HG03108 (cell line): ENCODE data around the gene BCKDHB.
"Not testable (repeated sequence)": the region's sequence is repeated elsewhere in the genome, so short reads cannot be mapped to it uniquely, and the experiment has no call there.

Source experiments
- ATAC-seq: cut with Tn5 transposase; IDR thresholded peaks from one replicate; pipeline ENCODE4 v1.9.1; 2021; ENCODE audit warnings: moderate library complexity; ENCODE audit not compliant: unreplicated experiment

Gene BCKDHB

GRCh38 chr6:80251321-80251720, 144.8 kb downstream of the BCKDHB start:
- ATAC-seq, result no peak

GRCh38 chr6:80254716-80255115, 148.2 kb downstream of the BCKDHB start:
- no peak for ATAC-seq

- no peak for ATAC-seq
These were observed 150.2 kb downstream of the BCKDHB start for GRCh38 chr6:80256691-80257090.

GRCh38 chr6:80259118-80259517, 152.6 kb downstream of the BCKDHB start:
- ATAC-seq, result no peak

DNA sequence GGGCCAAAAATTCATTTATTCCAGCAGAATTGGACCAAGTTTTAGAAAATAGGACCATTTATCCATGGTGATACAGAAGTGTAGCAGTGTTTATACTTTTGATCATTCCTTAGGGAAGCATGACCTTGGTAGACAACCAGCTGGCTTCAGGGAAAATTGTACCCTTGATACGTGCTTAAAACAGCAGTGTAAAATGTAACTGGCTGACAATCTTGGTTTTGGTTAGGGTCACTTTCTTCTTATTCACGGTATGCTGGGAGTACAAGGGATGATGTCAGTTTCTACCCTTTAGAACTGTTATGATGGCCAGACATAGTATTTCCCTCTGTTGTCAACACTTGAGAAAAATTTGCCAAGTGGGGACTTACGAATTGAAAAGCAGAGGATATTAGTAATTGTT, 157.1 kb downstream of the BCKDHB start:
- no peak for ATAC-seq

DNA sequence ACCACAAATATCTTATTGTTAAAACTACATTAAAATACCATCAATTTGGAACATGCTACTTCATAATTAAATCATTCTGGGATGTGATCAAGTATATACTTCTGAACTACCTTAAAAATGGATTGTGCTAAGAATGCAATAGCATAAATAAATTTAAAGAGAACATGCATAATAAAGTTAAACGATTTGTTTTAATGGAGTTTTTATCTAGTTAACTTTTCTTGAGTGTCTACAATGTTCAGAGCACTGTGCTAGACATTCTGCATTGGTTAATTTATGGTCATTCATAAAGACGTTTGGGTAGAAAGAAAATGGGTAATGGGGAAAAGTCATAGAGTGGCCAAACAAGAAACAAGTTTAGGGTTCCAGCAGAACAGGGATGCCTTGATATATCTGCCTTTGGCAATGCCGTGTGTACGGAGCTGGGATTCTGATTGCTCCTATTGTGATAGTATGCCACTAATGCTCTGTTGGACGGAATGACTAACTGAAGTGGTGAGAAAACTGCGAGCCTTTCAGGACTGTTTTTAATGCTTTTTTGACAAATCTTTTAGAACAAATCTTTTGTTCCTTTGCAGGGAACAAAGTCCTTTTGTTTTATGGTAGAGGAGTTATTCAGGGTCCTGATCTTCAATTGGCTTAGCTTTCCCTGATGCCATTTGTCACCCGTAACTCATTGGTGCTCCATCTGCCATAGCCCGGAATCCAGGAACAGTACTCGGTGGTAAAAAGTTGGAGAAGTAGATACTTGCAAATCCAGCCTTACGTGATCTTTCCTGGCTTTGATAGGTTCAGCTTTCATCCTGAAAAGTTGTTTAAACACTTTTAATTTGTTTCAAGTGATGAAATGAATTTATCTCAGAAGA, 162.6 kb downstream of the BCKDHB start:
- ATAC-seq, result no peak

DNA sequence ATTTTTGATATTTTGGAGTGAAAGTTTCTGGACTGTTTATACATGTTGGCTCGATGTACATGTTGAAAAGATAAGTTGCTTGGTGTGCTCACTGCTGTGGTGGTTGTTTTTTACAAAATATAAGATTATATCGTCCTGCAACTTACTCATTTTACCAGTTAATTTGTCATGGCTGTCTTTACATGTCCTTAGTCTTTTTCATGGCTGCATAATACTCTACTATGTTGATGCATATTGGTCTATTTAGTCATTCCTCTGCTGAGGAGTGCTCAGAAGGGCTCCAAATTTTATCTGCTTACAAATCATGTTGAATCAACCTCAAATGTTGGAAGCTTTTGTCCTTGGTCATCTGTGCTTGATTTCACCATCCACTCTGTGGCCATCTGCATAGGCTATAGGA, 164.6 kb downstream of the BCKDHB start:
- ATAC-seq, result no peak

DNA sequence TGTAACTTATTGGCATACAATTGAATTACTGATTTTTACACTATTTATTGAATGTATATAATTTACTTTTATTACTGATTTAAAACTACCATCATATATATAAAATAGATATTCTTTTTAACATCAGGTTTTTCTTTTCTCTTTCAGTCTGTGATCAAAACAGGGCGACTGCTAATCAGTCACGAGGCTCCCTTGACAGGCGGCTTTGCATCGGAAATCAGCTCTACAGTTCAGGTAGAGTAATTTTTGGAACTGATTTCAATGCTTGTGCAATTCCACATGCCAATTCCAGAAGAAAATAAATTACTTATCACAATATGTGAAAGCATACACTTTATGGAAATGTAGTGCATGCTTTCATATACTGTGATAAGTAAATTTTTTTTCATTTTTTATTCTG, 166.5 kb downstream of the BCKDHB start:
- ATAC-seq, result no peak

GRCh38 chr6:80276861-80277260, 170.4 kb downstream of the BCKDHB start:
- ATAC-seq, result no peak

DNA sequence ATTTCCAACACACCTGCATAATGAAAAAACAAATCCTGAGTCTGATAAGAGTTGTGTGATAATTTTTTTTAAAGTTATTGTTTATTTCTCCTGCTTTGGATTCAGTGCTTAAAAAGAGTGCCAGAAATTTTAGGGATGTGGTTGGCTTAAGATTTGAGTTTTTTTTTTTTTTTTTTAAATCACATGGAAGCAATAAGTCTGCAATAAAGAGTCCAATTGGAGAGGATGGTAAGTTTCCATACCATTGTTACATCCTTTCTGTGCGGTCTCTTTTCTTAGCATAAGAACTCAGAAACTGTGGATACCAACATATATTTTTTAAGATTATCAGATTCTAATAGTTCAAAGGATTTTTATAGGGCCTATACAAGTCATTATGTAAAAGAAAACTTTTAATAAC, 171.0 kb downstream of the BCKDHB start:
- no peak for ATAC-seq

DNA sequence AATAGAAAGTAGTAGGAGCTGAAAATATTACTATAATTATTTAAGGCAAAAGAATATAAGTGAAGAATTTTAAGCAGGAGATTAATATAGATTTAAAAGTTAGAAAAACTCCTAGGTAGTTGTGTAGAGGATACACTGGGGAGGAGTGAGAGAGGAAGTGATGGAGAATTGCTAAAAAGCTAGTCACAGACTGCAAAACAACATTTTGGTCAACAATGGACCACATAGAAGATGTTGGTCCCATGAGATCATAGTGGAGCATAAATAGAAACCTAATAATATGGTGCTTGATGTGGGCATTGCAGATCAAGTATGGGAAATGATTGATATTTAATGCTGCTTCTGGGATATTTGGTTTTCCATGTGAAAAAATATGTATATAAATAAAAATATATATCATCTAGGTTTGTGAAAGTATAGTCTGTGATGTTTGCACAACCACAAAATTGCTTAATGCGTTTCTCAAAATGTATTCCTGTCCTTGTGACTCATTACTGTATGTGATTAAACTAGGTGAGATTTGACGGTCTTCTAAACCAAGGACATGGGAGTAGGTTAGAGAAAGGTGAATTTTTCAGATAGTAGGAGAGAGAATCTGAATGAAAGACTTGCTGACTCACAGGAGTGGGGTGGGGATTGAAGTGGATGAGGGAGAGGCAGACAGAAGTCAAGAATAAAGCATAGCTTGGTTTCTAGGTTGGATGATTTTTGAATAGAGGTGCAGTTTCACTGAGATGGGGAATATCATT, 174.0 kb downstream of the BCKDHB start:
- no peak for ATAC-seq

- ATAC-seq, result no peak
These were observed 176.6 kb downstream of the BCKDHB start for GRCh38 chr6:80282913-80283554.

DNA sequence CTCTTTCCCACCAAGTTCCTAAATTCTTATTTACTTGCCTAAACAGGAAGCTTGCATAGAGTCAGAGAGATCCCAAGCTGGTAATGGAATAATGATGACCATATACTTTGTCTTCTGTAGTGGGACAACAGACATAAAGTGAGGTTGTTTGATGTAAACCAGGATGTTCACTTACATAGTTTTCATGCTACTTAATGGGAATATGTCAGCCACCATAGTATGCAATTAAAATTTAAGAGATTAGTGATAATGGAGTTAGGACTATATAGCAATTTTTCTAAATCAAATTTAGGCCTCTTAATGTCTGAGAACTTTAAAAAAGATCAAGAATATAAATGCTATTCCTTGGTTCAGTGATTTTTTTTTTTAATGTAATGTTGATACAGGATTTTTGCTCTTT, 180.6 kb downstream of the BCKDHB start:
- no peak for ATAC-seq

DNA sequence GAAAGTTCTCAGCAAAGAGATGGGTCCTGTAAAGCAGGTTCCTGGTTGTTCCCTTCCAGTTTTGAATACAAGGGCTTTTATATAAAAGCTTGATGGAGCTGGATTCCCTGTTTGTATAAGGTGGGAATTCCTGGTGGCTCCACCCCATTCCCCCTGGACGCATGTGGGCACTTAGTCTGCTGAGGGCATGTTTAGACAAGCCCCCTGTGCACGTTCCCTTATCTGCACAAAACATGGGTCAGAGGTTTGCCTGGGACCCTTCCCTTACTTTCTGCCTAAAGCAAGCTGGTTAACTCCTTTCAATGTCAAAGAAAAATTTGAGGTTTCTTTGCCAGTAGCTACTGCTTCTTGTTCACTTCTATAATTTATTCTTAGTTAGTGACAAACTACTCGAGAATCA, 181.1 kb downstream of the BCKDHB start:
- no peak for ATAC-seq

DNA sequence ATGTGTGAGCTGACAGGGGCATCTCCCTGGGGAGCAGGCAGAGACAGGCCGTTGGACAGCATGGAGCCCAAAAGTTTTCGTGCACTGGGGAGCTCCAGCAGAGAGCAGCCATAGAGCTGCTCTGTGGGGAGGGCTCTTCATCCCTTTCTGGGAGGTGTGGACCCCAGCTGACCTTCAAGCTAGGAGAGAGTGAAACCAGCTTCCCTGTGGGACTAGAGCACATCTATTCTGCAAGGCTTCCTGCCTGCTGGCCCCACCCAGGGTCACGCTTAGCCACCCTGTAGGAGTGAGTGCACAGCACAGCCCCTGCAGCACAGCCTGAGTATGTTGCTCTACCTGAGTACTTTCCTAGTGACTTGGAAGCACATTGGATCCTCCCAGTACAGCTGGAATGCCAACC, 183.3 kb downstream of the BCKDHB start:
- no peak for ATAC-seq

- ATAC-seq, result not testable (repeated sequence)
These were observed 188.1 kb downstream of the BCKDHB start for GRCh38 chr6:80294531-80294930.

GRCh38 chr6:80302716-80303115, 196.2 kb downstream of the BCKDHB start:
- ATAC-seq, result no peak

DNA sequence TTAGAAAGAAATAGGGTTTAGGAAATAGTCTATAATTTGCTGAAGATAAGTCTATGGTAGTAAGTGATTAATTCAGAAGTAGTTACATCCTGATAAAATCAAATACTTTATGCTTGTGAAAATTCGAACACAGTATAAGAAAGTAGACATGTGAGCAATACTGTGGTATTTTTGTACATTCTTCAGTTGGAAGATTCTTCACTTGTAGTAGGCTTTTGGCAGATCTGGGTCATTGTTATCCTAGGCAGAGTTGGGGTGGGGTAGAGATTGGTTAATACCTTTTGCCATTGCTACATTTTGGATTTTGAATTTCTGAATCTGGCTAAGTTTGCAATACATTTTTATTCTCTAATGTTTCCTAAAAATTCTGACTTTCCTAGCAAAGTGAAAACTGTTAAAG, 197.5 kb downstream of the BCKDHB start:
- no peak for ATAC-seq

DNA sequence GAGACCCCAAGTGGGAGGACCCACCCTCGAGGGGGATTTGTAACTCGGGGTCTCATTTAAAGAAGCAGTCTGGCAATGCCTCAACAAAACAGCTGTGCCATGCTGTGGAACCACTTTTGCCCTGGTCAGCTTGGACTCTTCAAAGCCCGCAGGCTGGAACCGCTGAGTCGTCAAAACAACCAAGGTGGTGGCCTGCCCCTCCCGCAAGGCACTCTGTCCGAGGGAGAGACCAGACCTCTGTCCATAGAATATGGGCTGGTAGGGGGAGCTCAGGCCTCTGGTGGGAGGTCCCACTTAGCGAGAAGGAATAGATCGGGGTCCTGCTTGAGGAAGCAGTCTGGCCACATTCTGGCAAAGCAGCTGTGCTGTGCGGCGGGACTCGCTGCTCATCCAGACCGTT, 208.1 kb downstream of the BCKDHB start:
- ATAC-seq, result no peak

DNA sequence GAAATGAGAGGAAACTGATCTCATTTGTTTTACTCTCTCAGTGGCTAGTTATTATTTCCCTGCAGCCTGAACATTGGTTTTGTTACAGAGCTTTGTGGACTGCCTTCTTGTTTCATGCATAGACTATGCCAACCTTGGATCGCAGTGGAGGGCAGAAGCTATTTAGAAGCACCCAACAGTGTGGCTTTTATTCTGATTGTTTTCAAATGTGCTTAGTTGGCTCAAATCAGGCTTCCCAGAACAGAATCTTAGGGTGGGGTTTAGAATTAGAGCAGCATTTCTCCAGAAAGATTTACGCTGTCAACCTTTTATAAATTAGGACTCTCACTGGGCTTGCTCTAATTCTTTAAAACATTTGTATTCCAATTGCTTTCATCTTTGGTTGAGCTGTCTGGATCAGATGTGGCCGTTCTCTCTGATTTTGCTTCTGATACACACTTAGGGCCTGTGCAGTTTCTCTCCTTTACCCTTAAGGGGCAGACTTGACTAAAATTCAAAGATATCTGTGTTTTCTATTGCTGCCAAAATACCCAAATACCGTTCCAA, 210.3 kb downstream of the BCKDHB start:
- no peak for ATAC-seq

DNA sequence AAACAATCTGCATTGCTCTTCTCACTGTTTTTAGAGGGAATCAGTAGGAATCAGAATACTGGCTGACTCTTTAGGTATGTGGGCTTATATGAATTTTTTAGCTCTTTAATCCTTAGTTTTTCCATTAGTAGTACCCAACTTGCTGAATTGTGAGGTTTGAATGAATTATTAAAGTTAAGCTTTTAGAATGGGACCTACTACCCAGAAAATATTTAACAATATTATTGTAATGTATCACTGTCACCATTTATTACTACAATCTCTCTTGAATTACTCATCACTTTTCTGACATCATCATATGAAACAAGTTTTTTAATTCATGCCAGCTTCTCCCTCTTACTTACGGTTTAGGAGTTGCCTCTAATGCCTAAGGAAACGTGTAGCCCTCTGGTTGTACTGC, 212.7 kb downstream of the BCKDHB start:
- no peak for ATAC-seq

DNA sequence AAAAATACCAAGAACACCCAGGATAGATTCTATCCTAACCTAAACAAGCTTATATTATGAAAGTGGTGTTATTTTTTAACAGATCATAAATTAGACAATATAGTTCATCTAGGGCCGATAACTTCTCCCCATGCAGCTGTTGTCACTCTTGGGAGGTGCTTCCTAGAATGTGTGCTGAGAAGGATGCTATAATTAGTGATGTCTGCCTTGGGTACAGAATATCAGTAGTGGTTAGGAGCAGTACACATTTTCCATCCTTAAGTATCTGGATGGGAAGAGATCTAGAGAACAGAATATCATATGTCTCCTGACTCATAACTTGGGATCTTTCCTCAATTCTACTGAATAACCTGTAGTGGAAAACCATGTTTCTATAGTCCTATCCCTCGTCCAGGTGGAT, 214.5 kb downstream of the BCKDHB start:
- ATAC-seq, result no peak
